Caco-2 (cell line): Measurements from ENCODE around the gene RHBG. TPM values are rescaled to one million over a fixed set of nuclear protein-coding genes. Genes with fewer than 3 reads are reported as not detected.

Experiments used
- BruUV-seq: library from RNA; stranded (reverse); fragments of 400-500 nt; replicated peaks from 2 replicates; lab custom pipeline; 2021; lab: Mats Ljungman, UMichigan
- CTCF ChIA-PET: fragments of 300-600 bp; sonication (Branson Sonifier 250); formaldehyde crosslinking; loops from one replicate; lab custom pipeline; 2022; ENCODE audit warnings: antibody characterized with exemption; lab: Charles Lee
- POLR2A ChIA-PET: fragments of 300-600 bp; sonication (Branson Sonifier 250); formaldehyde crosslinking; loops from one replicate; lab custom pipeline; 2022; ENCODE audit warnings: antibody characterized with exemption; lab: Charles Lee
- DNase-seq, 2 experiments: peaks; one replicate each; pipeline versions ENCODE4 v3.0.0 to v3.0.0-alpha.2; 2020 to 2022
- H3K27me3 ChIP-seq: replicated peaks from 2 replicates; pipeline ENCODE4 v1.6.0; 2011; ENCODE audit warnings: low read length; ENCODE audit not compliant: control insufficient read depth, insufficient read depth
- H3K36me3 ChIP-seq: 2 replicates; pipeline ENCODE4 v1.5.1; 2011; ENCODE audit warnings: low read length; ENCODE audit not compliant: control insufficient read depth, insufficient read depth
- H3K4me1 ChIP-seq: fragments of 250-450 bp; sonication (Bioruptor Pico); 2 replicates; pipeline ENCODE4 v1.5.1; 2020; ENCODE audit warnings: mild to moderate bottlenecking
- H3K4me3 ChIP-seq: 2 replicates; pipeline ENCODE4 v1.5.1; 2011; ENCODE audit warnings: low read depth, mild to moderate bottlenecking, control low read depth, low read length
- H3K9me3 ChIP-seq: fragments of 250-450 bp; sonication (Bioruptor Pico); 2 replicates; pipeline ENCODE4 v1.5.1; 2020; ENCODE audit warnings: mild to moderate bottlenecking, moderate library complexity
- H3K27ac Mint-ChIP-seq: one replicate; pipeline ENCODE4 v1.8.0; 2022; ENCODE audit warnings: mixed read lengths; ENCODE audit not compliant: unreplicated experiment
- H3K27me3 Mint-ChIP-seq: one replicate; pipeline ENCODE4 v1.8.0; 2022; ENCODE audit warnings: mixed read lengths; ENCODE audit not compliant: insufficient read depth, unreplicated experiment
- H3K36me3 Mint-ChIP-seq: one replicate; pipeline ENCODE4 v1.8.0; 2022; ENCODE audit warnings: mild to moderate bottlenecking, mixed read lengths; ENCODE audit not compliant: insufficient read depth, unreplicated experiment
- H3K4me1 Mint-ChIP-seq: one replicate; pipeline ENCODE4 v1.8.0; 2022; ENCODE audit warnings: low read depth, mixed read lengths; ENCODE audit not compliant: unreplicated experiment
- H3K4me3 Mint-ChIP-seq: one replicate; pipeline ENCODE4 v1.8.0; 2022; ENCODE audit warnings: mild to moderate bottlenecking, moderate library complexity, mixed read lengths; ENCODE audit not compliant: unreplicated experiment
- H3K9me3 Mint-ChIP-seq: one replicate; pipeline ENCODE4 v1.8.0; 2022; ENCODE audit warnings: mixed read lengths; ENCODE audit not compliant: unreplicated experiment
- CTCF ChIP-seq, 2 experiments: fragments of 200-600 bp in 1 of 2; IDR thresholded peaks; 1 replicate in 1 of 2; 2 replicates in 1 of 2; pipeline versions ENCODE4 v1.5.1 to v1.8.0; 2011 to 2022; ENCODE audit warnings: antibody characterized with exemption in 1 of 2, control low read depth in 1 of 2, inconsistent platforms in 1 of 2, low read depth in 1 of 2, low read length in 1 of 2, mild to moderate bottlenecking in 1 of 2, moderate library complexity in 1 of 2; ENCODE audit not compliant: insufficient read depth in 1 of 2, severe bottlenecking in 1 of 2, unreplicated experiment in 1 of 2
- intact Hi-C: fragments of 100-400 bp; cut with micrococcal nuclease; formaldehyde crosslinking; loops from one replicate; pipeline ENCODE4 v1.10.0; 2022; ENCODE audit not compliant: unreplicated experiment
- total RNA-seq: library from RNA; stranded (reverse); gene quantifications from 2 replicates; pipeline ENCODE4 v1.2.3, GENCODE V29; 2022

Gene RHBG
- total RNA-seq, 1 experiment from 2014 or later: 6.5 TPM

- H3K4me3 ChIP-seq: no peak overlapping the region
- Mint-ChIP-seq H3K36me3 (peaks cover 6% of the 10 kb centered on the region), H3K27me3 (no peaks in the 10 kb centered on the region), H3K27ac (no peak overlapping the region), H3K9me3 (peaks cover 10% of the 10 kb centered on the region), H3K4me1 (peaks cover 16% of the 10 kb centered on the region), H3K4me3 (no peak overlapping the region)
- no peak for DNase-seq
- intact Hi-C loops: no loop called here
- H3K9me3 ChIP-seq: 0 out of 2 replicates have a peak, but pooled peaks cover 3% of the 10 kb centered on the region
- BruUV-seq: no TSS peak
- no peaks in the 10 kb centered on the region for H3K36me3 ChIP-seq
- no peaks in the 10 kb centered on the region for H3K27me3 ChIP-seq
- CTCF ChIA-PET: interaction anchor here (1.7 kb wide), 1 partner anchor 16 kb away, joined by 5 read pairs; no protein-coding TSS in a partner anchor
- peaks cover 29% of the 10 kb centered on the region for H3K4me1 ChIP-seq
- TF ChIP-seq CTCF (IDR thresholded peaks at IDR 0.05; ENCODE audit: insufficient read depth in 1 of 2, low read depth in 1 of 2, low read length in 1 of 2, severe bottlenecking in 1 of 2, unreplicated experiment in 1 of 2): no peak
- POLR2A ChIA-PET: interaction anchor here (0.8 kb wide), 1 partner anchor 208 kb away, joined by 3 read pairs; the partner anchor contains the start of gene SLC25A44
These were observed 32.7 kb downstream of the RHBG start for GRCh38 chr1:156401681-156402081.

DNA sequence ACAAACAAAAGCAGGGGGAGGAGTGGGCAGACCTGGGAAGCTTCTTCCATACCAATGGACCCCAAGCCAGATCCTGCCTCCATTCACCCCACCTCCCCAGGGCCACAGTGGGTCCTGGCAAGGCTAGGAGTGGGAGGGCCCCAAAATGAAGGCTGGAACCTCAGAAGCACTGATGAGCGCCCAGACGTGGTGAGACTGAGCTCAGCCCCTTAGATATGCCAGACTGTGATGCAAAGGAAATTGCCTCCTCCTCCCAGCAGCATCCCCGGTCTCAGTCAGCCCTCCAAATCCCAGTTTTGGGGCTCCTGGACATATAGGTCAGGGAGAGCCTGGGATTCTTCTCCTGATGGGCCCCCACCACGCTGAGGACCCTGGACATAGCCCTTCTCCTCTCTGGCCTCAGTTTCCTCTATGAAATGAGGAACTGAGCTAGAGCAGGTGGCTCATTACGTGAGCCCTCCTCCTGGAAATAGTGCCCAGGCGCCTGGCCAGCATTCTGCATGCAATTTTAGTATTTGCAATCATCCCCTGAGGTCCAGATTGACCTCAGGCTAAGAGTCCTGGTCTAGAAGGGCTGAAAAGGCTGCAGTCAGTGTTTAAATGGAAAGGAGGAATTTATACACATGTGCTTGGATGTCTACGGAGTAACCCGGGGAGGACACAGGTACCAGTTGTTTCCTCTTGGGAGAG lies 33.5 kb downstream of the RHBG start:
- H3K9me3 Mint-ChIP-seq: peaks cover 10% of the 10 kb centered on the region
- DNase-seq: no peak
- Histone ChIP-seq H3K27me3 (no peaks in the 10 kb centered on the region), H3K4me1 (peaks cover 29% of the 10 kb centered on the region), H3K36me3 (no peaks in the 10 kb centered on the region), H3K4me3 (no peak overlapping the region), H3K9me3 (0 out of 2 replicates have a peak, but pooled peaks cover 3% of the 10 kb centered on the region)
- ChIA-PET CTCF (interaction anchor here (1.7 kb wide), 1 partner anchor 17 kb away, joined by 5 read pairs; no protein-coding TSS in a partner anchor), POLR2A (interaction anchor here (0.8 kb wide), 1 partner anchor 209 kb away, joined by 3 read pairs; the partner anchor contains the start of gene SLC25A44)
- H3K4me3 Mint-ChIP-seq: no peak overlapping the region
- peaks cover 16% of the 10 kb centered on the region for H3K4me1 Mint-ChIP-seq
- intact Hi-C loops: no loop called here
- no peak for TF ChIP-seq CTCF (IDR thresholded peaks at IDR 0.05; ENCODE audit: insufficient read depth in 1 of 2, low read depth in 1 of 2, low read length in 1 of 2, severe bottlenecking in 1 of 2, unreplicated experiment in 1 of 2)
- no peaks in the 10 kb centered on the region for H3K27me3 Mint-ChIP-seq
- BruUV-seq: no TSS peak
- no peak overlapping the region for H3K27ac Mint-ChIP-seq
- peaks cover 6% of the 10 kb centered on the region for H3K36me3 Mint-ChIP-seq

GRCh38 chr1:156405670-156406069 lies 36.7 kb downstream of the RHBG start:
- Mint-ChIP-seq H3K27ac (no peak overlapping the region), H3K27me3 (no peaks in the 10 kb centered on the region), H3K9me3 (no peaks in the 10 kb centered on the region), H3K4me3 (no peak overlapping the region), H3K4me1 (no peaks in the 10 kb centered on the region), H3K36me3 (no peaks in the 10 kb centered on the region)
- no peaks in the 10 kb centered on the region for H3K27me3 ChIP-seq
- intact Hi-C loops: no loop called here
- no peak for TF ChIP-seq CTCF (IDR thresholded peaks at IDR 0.05; ENCODE audit: insufficient read depth in 1 of 2, low read depth in 1 of 2, low read length in 1 of 2, severe bottlenecking in 1 of 2, unreplicated experiment in 1 of 2)
- H3K4me3 ChIP-seq: no peak overlapping the region
- no peak for DNase-seq
- ChIA-PET POLR2A (no interaction called here), CTCF (interaction anchor here (2.1 kb wide), 1 partner anchor 20 kb away, joined by 6 read pairs; no protein-coding TSS in a partner anchor)
- no peaks in the 10 kb centered on the region for H3K9me3 ChIP-seq
- no TSS peak for BruUV-seq
- H3K4me1 ChIP-seq: peaks cover 20% of the 10 kb centered on the region
- H3K36me3 ChIP-seq: no peaks in the 10 kb centered on the region
